A549 (cell line): ENCODE results near the gene FGGY.

Experiments used
- BHLHE40 ChIP-seq: IDR thresholded peaks from 2 replicates; pipeline ENCODE4 v1.6.1; 2012; ENCODE audit warnings: low read depth, low read length, inconsistent platforms
- CBX8 ChIP-seq: fragments of 200-600 bp; sonication (generic); IDR thresholded peaks from 2 replicates; pipeline ENCODE4 v1.6.1; 2016
- CTCF ChIP-seq: fragments of >200 bp; sonication (Bioruptor Twin); formaldehyde crosslinking; IDR thresholded peaks from 3 replicates; pipeline ENCODE4 v1.5.1; 2016
- HMGXB4 ChIP-seq: fragments of 250-450 bp; sonication (Bioruptor Pico); IDR thresholded peaks from 2 replicates; pipeline ENCODE4 v1.5.0; 2021; ENCODE audit warnings: mild to moderate bottlenecking, moderate library complexity, borderline replicate concordance
- NFE2L2 ChIP-seq: fragments of 150-350 bp; conservative IDR thresholded peaks from 2 replicates; pipeline ENCODE4 v1.6.1; 2014; ENCODE audit warnings: low read length
- PHF8 ChIP-seq: fragments of 200-600 bp; sonication (generic); IDR thresholded peaks from 2 replicates; pipeline ENCODE4 v1.6.1; 2016; ENCODE audit warnings: low read depth, mild to moderate bottlenecking, antibody characterized with exemption, moderate library complexity, borderline replicate concordance
- RAD21 ChIP-seq, 2 experiments: fragments of >200 bp in 1 of 2; sonication (Bioruptor Twin) in 1 of 2; formaldehyde crosslinking in 1 of 2; IDR thresholded peaks in 1 of 2; conservative IDR thresholded peaks in 1 of 2; 2 replicates in 1 of 2; 3 replicates in 1 of 2; pipeline ENCODE4 v1.6.1; 2012 to 2018; ENCODE audit warnings: inconsistent platforms in 1 of 2

DNA sequence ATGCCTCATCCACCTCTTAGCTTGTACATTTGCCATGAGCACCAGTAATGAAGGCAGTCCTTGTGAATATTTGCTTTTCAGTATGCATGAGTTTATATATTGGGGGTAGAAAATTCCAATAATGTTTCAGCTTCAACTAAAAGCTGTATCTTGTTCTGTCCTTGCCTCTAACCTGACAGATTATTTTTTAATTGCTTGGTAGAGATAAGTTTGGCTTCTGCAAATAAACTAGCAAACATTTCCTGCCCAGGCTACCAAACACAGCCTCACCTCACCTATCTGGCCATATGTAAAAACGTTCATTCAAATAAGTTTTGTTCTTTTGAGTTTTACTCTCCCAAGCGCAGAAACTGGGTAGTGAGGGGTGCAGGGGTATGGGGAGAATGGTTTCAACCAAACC is 442.2 kb downstream of the FGGY start:
- no peak for TF ChIP-seq NFE2L2
- TF ChIP-seq CTCF: no peak
- no peak for TF ChIP-seq CBX8
- no peak for TF ChIP-seq PHF8
- TF ChIP-seq RAD21 (conservative IDR thresholded peaks at IDR 0.05 in 1 of 2, IDR thresholded peaks at IDR 0.05 in 1 of 2): no peak
- no peak for TF ChIP-seq BHLHE40
- TF ChIP-seq HMGXB4 (CRISPR knock-in tag): no peak
